ENCODE data around the gene MAFG. TPM values are rescaled to one million over a fixed set of nuclear protein-coding genes. Genes with fewer than 3 reads are reported as not detected.

MAFG gene
- total and polyA plus RNA-seq, 9 of the 15 experiments (the other 6 are each of a cell fraction or from before 2014, with no cell fraction given): 1.1 to 58.1 (median 24.9) TPM

DNA sequence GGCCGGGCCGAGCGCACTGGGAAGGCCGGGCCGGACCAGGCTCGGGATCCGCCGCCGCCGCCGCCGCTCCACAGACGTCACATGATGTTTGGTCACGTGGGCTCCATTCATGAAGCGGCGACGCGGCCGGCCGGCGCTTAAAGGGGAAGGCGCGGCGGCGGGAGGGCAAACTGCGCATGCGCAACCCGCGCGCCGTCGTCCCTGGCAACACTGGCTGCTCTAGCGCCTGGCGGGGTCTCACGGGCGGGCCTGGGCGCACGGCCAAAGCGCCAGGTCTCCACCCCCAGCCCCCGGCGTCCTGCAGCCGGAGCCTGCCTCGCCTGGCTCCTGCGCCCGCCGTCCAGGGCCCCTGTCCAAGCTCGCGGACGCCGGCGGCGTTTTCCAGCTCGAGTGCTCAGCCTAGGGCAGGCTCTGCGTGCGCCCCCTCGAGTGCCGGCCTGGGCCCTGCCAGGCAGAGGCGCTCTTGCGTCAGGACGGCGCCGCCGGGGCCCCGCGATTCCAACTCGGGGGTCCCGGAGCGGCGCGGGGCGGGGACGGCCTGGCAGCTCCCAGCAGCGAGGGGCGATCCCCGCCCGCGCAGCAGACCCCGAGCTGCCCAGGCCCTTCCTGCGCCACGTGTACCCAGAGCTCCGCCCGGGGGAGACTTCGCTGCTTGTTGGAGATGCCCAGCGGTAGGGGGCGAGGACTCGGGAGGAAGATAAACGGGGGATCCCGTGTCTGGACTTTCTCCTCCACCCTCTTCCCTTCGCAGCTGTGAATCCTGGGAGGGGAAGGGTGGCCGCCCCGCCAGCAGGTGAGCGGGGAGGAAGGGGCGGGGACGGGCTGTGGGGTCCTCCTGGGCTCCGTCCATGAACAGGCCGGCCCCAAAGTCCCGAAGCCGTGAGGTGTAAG is at the start of gene MAFG (continued):
- TF ChIP-seq, protein P1, sequence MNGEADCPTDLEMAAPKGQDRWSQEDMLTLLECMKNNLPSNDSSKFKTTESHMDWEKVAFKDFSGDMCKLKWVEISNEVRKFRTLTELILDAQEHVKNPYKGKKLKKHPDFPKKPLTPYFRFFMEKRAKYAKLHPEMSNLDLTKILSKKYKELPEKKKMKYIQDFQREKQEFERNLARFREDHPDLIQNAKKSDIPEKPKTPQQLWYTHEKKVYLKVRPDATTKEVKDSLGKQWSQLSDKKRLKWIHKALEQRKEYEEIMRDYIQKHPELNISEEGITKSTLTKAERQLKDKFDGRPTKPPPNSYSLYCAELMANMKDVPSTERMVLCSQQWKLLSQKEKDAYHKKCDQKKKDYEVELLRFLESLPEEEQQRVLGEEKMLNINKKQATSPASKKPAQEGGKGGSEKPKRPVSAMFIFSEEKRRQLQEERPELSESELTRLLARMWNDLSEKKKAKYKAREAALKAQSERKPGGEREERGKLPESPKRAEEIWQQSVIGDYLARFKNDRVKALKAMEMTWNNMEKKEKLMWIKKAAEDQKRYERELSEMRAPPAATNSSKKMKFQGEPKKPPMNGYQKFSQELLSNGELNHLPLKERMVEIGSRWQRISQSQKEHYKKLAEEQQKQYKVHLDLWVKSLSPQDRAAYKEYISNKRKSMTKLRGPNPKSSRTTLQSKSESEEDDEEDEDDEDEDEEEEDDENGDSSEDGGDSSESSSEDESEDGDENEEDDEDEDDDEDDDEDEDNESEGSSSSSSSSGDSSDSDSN (IDR thresholded peaks at IDR 0.05; ENCODE audit: borderline replicate concordance in 1 of 2, low read depth in 2 of 2, low read length in 2 of 2): 0 out of 4 replicates have a peak, but pooled peaks of 1 of the 2 experiments have one; percentile 37
- TF ChIP-seq, protein P2, sequence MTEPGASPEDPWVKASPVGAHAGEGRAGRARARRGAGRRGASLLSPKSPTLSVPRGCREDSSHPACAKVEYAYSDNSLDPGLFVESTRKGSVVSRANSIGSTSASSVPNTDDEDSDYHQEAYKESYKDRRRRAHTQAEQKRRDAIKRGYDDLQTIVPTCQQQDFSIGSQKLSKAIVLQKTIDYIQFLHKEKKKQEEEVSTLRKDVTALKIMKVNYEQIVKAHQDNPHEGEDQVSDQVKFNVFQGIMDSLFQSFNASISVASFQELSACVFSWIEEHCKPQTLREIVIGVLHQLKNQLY (CRISPR knock-in tag; conservative IDR thresholded peaks at IDR 0.05): no peak
- no peak for TF ChIP-seq CBFA2T3 (IDR thresholded peaks at IDR 0.05)
- TF ChIP-seq PCBP1 (IDR thresholded peaks at IDR 0.05; ENCODE audit: low read depth, low read length, poor library complexity, severe bottlenecking): no peak
- no peak for TF ChIP-seq CREBBP (IDR thresholded peaks at IDR 0.05; ENCODE audit: low read depth, low read length)
- TF ChIP-seq HLTF (IDR thresholded peaks at IDR 0.05): peak; percentile 28; the same call in 1 of the 2 replicates
- no peak for TF ChIP-seq MTA1 (IDR thresholded peaks at IDR 0.05; ENCODE audit: borderline replicate concordance)
- no peak for TF ChIP-seq ZSCAN29 (IDR thresholded peaks at IDR 0.05)
- TF ChIP-seq FOXA3 (CRISPR knock-in tag; conservative IDR thresholded peaks at IDR 0.05 in 1 of 2, IDR thresholded peaks at IDR 0.05 in 1 of 2): no peak; a peak in 1 of 4 replicates
- TF ChIP-seq EZH2 (IDR thresholded peaks at IDR 0.05; ENCODE audit: borderline replicate concordance, low read depth, low read length): no peak
- TF ChIP-seq CUX1 (CRISPR knock-in tag; IDR thresholded peaks at IDR 0.05): no peak
- no peak for TF ChIP-seq FOXK2 (conservative IDR thresholded peaks at IDR 0.05 in 1 of 2, IDR thresholded peaks at IDR 0.05 in 1 of 2; ENCODE audit: low read depth in 2 of 2)
- no peak; the same call in 1 of the 2 replicates for TF ChIP-seq SMARCC2 (IDR thresholded peaks at IDR 0.05; ENCODE audit: low read depth)
- TF ChIP-seq, protein P3, sequence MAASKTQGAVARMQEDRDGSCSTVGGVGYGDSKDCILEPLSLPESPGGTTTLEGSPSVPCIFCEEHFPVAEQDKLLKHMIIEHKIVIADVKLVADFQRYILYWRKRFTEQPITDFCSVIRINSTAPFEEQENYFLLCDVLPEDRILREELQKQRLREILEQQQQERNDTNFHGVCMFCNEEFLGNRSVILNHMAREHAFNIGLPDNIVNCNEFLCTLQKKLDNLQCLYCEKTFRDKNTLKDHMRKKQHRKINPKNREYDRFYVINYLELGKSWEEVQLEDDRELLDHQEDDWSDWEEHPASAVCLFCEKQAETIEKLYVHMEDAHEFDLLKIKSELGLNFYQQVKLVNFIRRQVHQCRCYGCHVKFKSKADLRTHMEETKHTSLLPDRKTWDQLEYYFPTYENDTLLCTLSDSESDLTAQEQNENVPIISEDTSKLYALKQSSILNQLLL (CRISPR knock-in tag; IDR thresholded peaks at IDR 0.05; ENCODE audit: borderline replicate concordance): no peak
- TF ChIP-seq RB1 (IDR thresholded peaks at IDR 0.05; ENCODE audit: low read depth): no peak; the same call in none of the 2 replicates
